K562 (cell line): ENCODE measurements around the gene EIF4E3. TPM values are rescaled to one million over a fixed set of nuclear protein-coding genes. Genes with fewer than 3 reads are reported as not detected.
A peak's percentile ranks its signal among the peaks of the same experiment; 100 is the strongest.

ENCODE experiments used
- ATAC-seq: fragments of 200-7000 bp; cut with Tn5 transposase; 3 replicates; pipeline ENCODE4 v1.9.1; 2020; ENCODE audit warnings: moderate library complexity
- BruUV-seq: library from RNA; stranded (reverse); fragments of 400-500 nt; replicated peaks from 2 replicates; lab custom pipeline; 2021; lab: Mats Ljungman, UMichigan
- CTCF ChIA-PET: fragments of 300-600 bp; formaldehyde crosslinking; extraction: SDS; loops from one replicate; lab custom pipeline; 2021; ENCODE audit warnings: low intra/inter-chr PET ratio; lab: Yijun Ruan, JAX
- POLR2A ChIA-PET: fragments of 300-600, 350-650 bp; sonication (Branson Sonifier 250); formaldehyde crosslinking; extraction: SDS; loops from one replicate; lab custom pipeline; 2021; ENCODE audit warnings: antibody characterized with exemption, inconsistent platforms; lab: Yijun Ruan, JAX
- DNase-seq, 4 experiments: peaks; one replicate each; pipeline versions ENCODE4 v3.0.0 to v3.0.0-alpha.2; 2011 to 2018; ENCODE audit warnings: low spot score in 3 of 4, mixed read lengths in 3 of 4; ENCODE audit errors: extremely low read depth in 1 of 4
- FAIRE-seq: peaks from 2 replicates; lab custom pipeline; 2011; peaks lifted over from hg19 to GRCh38; lab: Jason Lieb, UNC
- H2AFZ ChIP-seq: 2 replicates; pipeline ENCODE4 v1.6.0; 2011; ENCODE audit warnings: low read depth, low read length, control low read depth, inconsistent platforms
- H3K27ac ChIP-seq: fragments of 200-600 bp; 3 replicates; pipeline ENCODE4 v1.8.0; 2011; ENCODE audit warnings: low read depth, mild to moderate bottlenecking, control low read depth, inconsistent platforms, low read length, moderate library complexity, mixed read lengths; ENCODE audit errors: extremely low read depth
- H3K27me3 ChIP-seq, 2 experiments: fragments of 300-600 bp in 1 of 2; 2 replicates in 1 of 2; 3 replicates in 1 of 2; pipeline versions ENCODE4 v1.6.0 to v1.8.0; 2011; ENCODE audit warnings: inconsistent platforms in 2 of 2, low read length in 2 of 2, mild to moderate bottlenecking in 1 of 2, mixed read lengths in 1 of 2, moderate library complexity in 1 of 2; ENCODE audit not compliant: control insufficient read depth in 2 of 2, insufficient read depth in 2 of 2
- H3K36me3 ChIP-seq: fragments of 300-600 bp; 3 replicates; pipeline ENCODE4 v1.8.0; 2011; ENCODE audit warnings: mild to moderate bottlenecking, low read length, inconsistent platforms; ENCODE audit not compliant: control insufficient read depth, insufficient read depth
- H3K4me1 ChIP-seq, 2 experiments: fragments of 200-600 bp in 1 of 2; replicated peaks in 1 of 2; 2 replicates in 1 of 2; 3 replicates in 1 of 2; pipeline versions ENCODE4 v1.5.1 to v1.8.0; 2011; ENCODE audit warnings: inconsistent platforms in 2 of 2, low read length in 2 of 2, mild to moderate bottlenecking in 1 of 2, mixed read lengths in 1 of 2, moderate library complexity in 1 of 2; ENCODE audit not compliant: control insufficient read depth in 2 of 2, insufficient read depth in 2 of 2
- H3K4me2 ChIP-seq: 2 replicates; pipeline ENCODE4 v1.6.1; 2011; ENCODE audit warnings: low read length, control low read depth, inconsistent platforms, mixed read lengths; ENCODE audit not compliant: insufficient read depth
- H3K4me3 ChIP-seq: fragments of 200-600 bp; sonication (generic), shearing (Covaris generic); 2 replicates; pipeline ENCODE4 v1.5.1; 2016; ENCODE audit warnings: control low read depth, inconsistent platforms
- H3K79me2 ChIP-seq: fragments of 200-600 bp; 3 replicates; pipeline ENCODE4 v1.8.0; 2011; ENCODE audit warnings: low read length, inconsistent platforms; ENCODE audit not compliant: control insufficient read depth, insufficient read depth
- H3K9ac ChIP-seq, 2 experiments: 2 replicates each; pipeline versions ENCODE4 v1.6.0 to v1.6.1; 2011; ENCODE audit warnings: low read depth in 2 of 2, low read length in 2 of 2, control low read depth in 1 of 2, inconsistent platforms in 1 of 2, mild to moderate bottlenecking in 1 of 2, mixed read lengths in 1 of 2; ENCODE audit not compliant: insufficient read depth in 1 of 2
- H3K9me1 ChIP-seq: one replicate; pipeline ENCODE4 v1.6.0; 2011; ENCODE audit warnings: inconsistent platforms, mild to moderate bottlenecking, low read length, moderate library complexity; ENCODE audit not compliant: control insufficient read depth, insufficient read depth
- H3K9me3 ChIP-seq: replicated peaks from 2 replicates; pipeline ENCODE4 v1.5.1; 2011; ENCODE audit warnings: low read depth, low read length, inconsistent platforms; ENCODE audit not compliant: control insufficient read depth, insufficient read depth
- H4K20me1 ChIP-seq: replicated peaks from 2 replicates; pipeline ENCODE4 v1.6.1; 2011; ENCODE audit warnings: low read length, inconsistent platforms, mixed read lengths; ENCODE audit not compliant: control insufficient read depth, insufficient read depth
- ASH1L ChIP-seq: fragments of 450-650 bp; IDR thresholded peaks from 2 replicates; pipeline ENCODE4 v1.6.1; 2018; ENCODE audit warnings: borderline replicate concordance, mild to moderate bottlenecking, low read depth; ENCODE audit not compliant: partially characterized antibody
- LARP7 ChIP-seq: fragments of 450-650 bp; IDR thresholded peaks from 2 replicates; pipeline ENCODE4 v1.6.1; 2016
- NRF1 ChIP-seq, 2 experiments: fragments of 450-650 bp; IDR thresholded peaks in 1 of 2; conservative IDR thresholded peaks in 1 of 2; 2 replicates each; pipeline ENCODE4 v1.6.1; 2014; ENCODE audit warnings: mild to moderate bottlenecking in 2 of 2
- OTX1 ChIP-seq: fragments of 450-650 bp; formaldehyde crosslinking; IDR thresholded peaks from 2 replicates; pipeline ENCODE4 v1.4.0; 2022; ENCODE audit warnings: mild to moderate bottlenecking
- RB1 ChIP-seq: fragments of 450-650 bp; IDR thresholded peaks from 2 replicates; pipeline ENCODE4 v1.6.1; 2017; ENCODE audit warnings: low read depth, mild to moderate bottlenecking
- ZBTB1 ChIP-seq: sonication (generic); formaldehyde crosslinking; IDR thresholded peaks from 2 replicates; pipeline ENCODE4 v1.8.1; 2023; ENCODE audit warnings: missing genetic modification reagents, low read depth, mild to moderate bottlenecking, borderline replicate concordance
- ZBTB7A ChIP-seq: IDR thresholded peaks from 2 replicates; pipeline ENCODE4 v1.6.1; 2011; ENCODE audit warnings: low read depth, mild to moderate bottlenecking, low read length, moderate library complexity, borderline replicate concordance; ENCODE audit not compliant: control insufficient read depth
- ZNF175 ChIP-seq: fragments of 200-800 bp; sonication (Bioruptor generic); IDR thresholded peaks from 2 replicates; pipeline ENCODE4 v1.6.1; 2016; ENCODE audit warnings: low read depth, mild to moderate bottlenecking, missing genetic modification characterization, missing compliant biosample characterization
- WGBS: fragments of 100-300 bp; shearing (Covaris generic); methylation state at CpG from one replicate; pipeline ENCODE4 v1.1.6; 2016; ENCODE audit warnings: low coverage, mixed read lengths; ENCODE audit not compliant: insufficient coverage; ENCODE audit errors: missing lambda C conversion rate; 5-methylcytosine and 5-hydroxymethylcytosine counted together
- in situ Hi-C: fragments of 300-500 bp; cut with MboI; formaldehyde crosslinking; loops from 4 replicates; pipeline ENCODE4 v1.15.0; 2018; ENCODE audit warnings: inconsistent platforms, mixed read lengths
- intact Hi-C: fragments of 100-400 bp; cut with micrococcal nuclease; formaldehyde crosslinking; loops from 2 replicates; pipeline ENCODE4 v1.14.2; 2022
- polyA plus RNA-seq, 8 experiments: library from polyadenylated mRNA; depleted of rRNA in 4 of 8; stranded (reverse) in 5 of 8; unstranded in 3 of 8; fragments of >200 nt; fragmentation: Nextera tagmentation in 2 of 8; fragmentation: Illumina TruSeq in 1 of 8; extraction: Ambion mirVana in 2 of 8; extraction: Trizol in 1 of 8; gene quantifications; 2 replicates each; pipeline versions ENCODE4 v1.2.1 to v1.2.3, GENCODE V29; 2011 to 2014; ENCODE audit warnings: inconsistent platforms in 1 of 8, missing spikeins in 1 of 8
- total RNA-seq, 7 experiments: library from RNA; depleted of rRNA in 6 of 7; stranded (reverse); fragments of >200 nt in 6 of 7; fragmentation: Illumina TruSeq in 2 of 7; extraction: Trizol in 2 of 7; gene quantifications; 2 replicates each; pipeline versions ENCODE4 v1.2.1 to v1.2.3, GENCODE V29; 2011 to 2021; ENCODE audit warnings: low replicate concordance in 1 of 7
- TF ChIP-seq, protein P1 (sequence below): fragments of 250-450 bp; sonication (Bioruptor Pico); IDR thresholded peaks from 2 replicates; pipeline ENCODE4 v1.5.0; 2020; ENCODE audit warnings: mild to moderate bottlenecking, borderline replicate concordance
- TF ChIP-seq, protein P2 (sequence below): fragments of 450-650 bp; formaldehyde crosslinking; IDR thresholded peaks from 2 replicates; pipeline ENCODE4 v1.4.0; 2020; ENCODE audit warnings: mild to moderate bottlenecking, moderate library complexity
- TF ChIP-seq, protein P3 (sequence below): sonication (generic); formaldehyde crosslinking; IDR thresholded peaks from 2 replicates; pipeline ENCODE4 v1.8.0; 2023; ENCODE audit warnings: mild to moderate bottlenecking, missing genetic modification reagents

EIF4E3 gene
- total and polyA plus RNA-seq, 9 of the 15 experiments (the other 6 are each of a cell fraction or from before 2014, with no cell fraction given): 0.18 to 2.5 (median 1.1) TPM

DNA sequence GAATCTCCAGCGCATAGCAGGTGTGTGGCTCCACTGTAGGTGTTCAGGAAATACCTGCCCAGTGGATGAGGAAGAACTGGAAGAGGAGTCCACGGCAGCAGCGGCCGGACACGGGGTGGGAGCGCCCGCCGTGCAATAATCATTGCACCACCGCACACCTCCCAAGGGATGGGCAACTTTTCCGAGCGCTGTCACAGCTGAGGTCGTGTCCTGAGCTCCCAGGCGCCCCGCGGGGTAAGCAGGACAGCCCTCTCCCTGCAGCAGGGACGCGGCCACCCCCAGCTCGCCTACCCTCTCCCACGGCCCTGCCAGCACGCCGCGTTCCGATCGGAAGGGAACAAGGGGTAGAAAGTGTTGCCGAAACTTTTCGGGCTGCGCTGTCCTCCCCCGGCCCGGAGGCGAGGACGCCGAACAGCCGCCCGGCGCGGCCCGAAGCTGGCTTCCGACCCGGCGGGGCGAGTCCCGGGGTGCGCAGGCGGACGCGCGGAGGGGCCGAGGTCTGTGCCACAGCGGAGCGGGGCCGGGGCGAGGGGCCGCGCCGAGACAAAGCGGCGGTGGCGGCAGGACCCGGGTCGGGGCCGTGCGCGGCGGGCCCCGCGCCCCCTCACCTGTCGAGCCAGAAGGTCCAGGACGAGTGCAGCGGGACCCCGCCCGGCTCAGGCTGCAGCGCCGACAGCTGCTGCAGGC lies 475 bp downstream of the EIF4E3 start:
- peaks cover 12 to 28% of the 10 kb centered on the region in 2 experiments for H3K27me3 ChIP-seq
- POLR2A ChIA-PET: interaction anchor here (0.6 to 1.2 kb wide), 4 partner anchors 26 to 980 kb away, joined by 3 read pairs; no protein-coding TSS in a partner anchor
- TF ChIP-seq ZBTB7A: peak; percentile 25; the same call in 1 of the 2 replicates
- TF ChIP-seq ZNF175 (CRISPR knock-in tag): no peak
- TF ChIP-seq, protein P1, sequence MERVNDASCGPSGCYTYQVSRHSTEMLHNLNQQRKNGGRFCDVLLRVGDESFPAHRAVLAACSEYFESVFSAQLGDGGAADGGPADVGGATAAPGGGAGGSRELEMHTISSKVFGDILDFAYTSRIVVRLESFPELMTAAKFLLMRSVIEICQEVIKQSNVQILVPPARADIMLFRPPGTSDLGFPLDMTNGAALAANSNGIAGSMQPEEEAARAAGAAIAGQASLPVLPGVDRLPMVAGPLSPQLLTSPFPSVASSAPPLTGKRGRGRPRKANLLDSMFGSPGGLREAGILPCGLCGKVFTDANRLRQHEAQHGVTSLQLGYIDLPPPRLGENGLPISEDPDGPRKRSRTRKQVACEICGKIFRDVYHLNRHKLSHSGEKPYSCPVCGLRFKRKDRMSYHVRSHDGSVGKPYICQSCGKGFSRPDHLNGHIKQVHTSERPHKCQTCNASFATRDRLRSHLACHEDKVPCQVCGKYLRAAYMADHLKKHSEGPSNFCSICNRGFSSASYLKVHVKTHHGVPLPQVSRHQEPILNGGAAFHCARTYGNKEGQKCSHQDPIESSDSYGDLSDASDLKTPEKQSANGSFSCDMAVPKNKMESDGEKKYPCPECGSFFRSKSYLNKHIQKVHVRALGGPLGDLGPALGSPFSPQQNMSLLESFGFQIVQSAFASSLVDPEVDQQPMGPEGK (CRISPR knock-in tag): no peak
- no peak for TF ChIP-seq OTX1
- TF ChIP-seq LARP7: no peak
- TF ChIP-seq, protein P2, sequence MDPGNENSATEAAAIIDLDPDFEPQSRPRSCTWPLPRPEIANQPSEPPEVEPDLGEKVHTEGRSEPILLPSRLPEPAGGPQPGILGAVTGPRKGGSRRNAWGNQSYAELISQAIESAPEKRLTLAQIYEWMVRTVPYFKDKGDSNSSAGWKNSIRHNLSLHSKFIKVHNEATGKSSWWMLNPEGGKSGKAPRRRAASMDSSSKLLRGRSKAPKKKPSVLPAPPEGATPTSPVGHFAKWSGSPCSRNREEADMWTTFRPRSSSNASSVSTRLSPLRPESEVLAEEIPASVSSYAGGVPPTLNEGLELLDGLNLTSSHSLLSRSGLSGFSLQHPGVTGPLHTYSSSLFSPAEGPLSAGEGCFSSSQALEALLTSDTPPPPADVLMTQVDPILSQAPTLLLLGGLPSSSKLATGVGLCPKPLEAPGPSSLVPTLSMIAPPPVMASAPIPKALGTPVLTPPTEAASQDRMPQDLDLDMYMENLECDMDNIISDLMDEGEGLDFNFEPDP (CRISPR knock-in tag): no peak
- 0 out of 2 replicates have a peak, but pooled peaks have one; percentile 58 for TF ChIP-seq ZBTB1 (CRISPR knock-in tag)
- TF ChIP-seq, protein P3, sequence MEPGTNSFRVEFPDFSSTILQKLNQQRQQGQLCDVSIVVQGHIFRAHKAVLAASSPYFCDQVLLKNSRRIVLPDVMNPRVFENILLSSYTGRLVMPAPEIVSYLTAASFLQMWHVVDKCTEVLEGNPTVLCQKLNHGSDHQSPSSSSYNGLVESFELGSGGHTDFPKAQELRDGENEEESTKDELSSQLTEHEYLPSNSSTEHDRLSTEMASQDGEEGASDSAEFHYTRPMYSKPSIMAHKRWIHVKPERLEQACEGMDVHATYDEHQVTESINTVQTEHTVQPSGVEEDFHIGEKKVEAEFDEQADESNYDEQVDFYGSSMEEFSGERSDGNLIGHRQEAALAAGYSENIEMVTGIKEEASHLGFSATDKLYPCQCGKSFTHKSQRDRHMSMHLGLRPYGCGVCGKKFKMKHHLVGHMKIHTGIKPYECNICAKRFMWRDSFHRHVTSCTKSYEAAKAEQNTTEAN (CRISPR knock-in tag): no peak
- no peak for TF ChIP-seq RB1
- peak; percentile 30 to 52; a peak in 2 of 4 replicates for TF ChIP-seq NRF1 (conservative IDR thresholded peaks at IDR 0.05 in 1 of 2, IDR thresholded peaks at IDR 0.05 in 1 of 2)
- no peak for TF ChIP-seq ASH1L

More for the DNA sequence above, 475 bp downstream of the EIF4E3 start:
- Histone ChIP-seq H3K9me3 (no peaks in the 10 kb centered on the region), H3K36me3 (no peaks in the 10 kb centered on the region), H2AFZ (peak overlapping the region; percentile 87), H3K27ac (no peak overlapping the region), H3K4me3 (peak overlapping the region; percentile 57), H3K79me2 (no peaks in the 10 kb centered on the region), H4K20me1 (no peaks in the 10 kb centered on the region), H3K9ac (peak overlapping the region; percentile 51 to 90; a peak in 3 of 4 replicates), H3K9me1 (no peaks in the 10 kb centered on the region), H3K4me1 (peaks cover 0 to 11% of the 10 kb centered on the region in 2 experiments; a peak in 3 of 5 replicates), H3K4me2 (peak overlapping the region; percentile 87)
- peak in 2 of 4 experiments; percentile 26 to 30 for DNase-seq
- ATAC-seq: peak; percentile 85
- no TSS peak for BruUV-seq
- CTCF ChIA-PET: no interaction called here
- intact Hi-C loops (no loop called here), in situ Hi-C loops (loop anchor here (25.0 kb wide), 1 partner anchor 1363 kb away; no protein-coding TSS in a partner anchor)
- FAIRE-seq: no peak
- WGBS: 2% methylated on average over 32 of the region's 73 CpGs
